Bronchial epithelial cell (primary cell): Measurements from ENCODE around the gene KLHDC10. TPM values are rescaled to one million over a fixed set of nuclear protein-coding genes. Genes with fewer than 3 reads are reported as not detected.
"Not testable (repeated sequence)": the region's sequence is repeated elsewhere in the genome, so short reads cannot be mapped to it uniquely, and the experiment has no call there.

Experiments
- DNase-seq: peaks from one replicate; pipeline ENCODE4 v3.0.0-alpha.2; 2010; ENCODE audit warnings: low read depth
- FAIRE-seq: peaks from 2 replicates; lab custom pipeline; 2011; peaks lifted over from hg19 to GRCh38; lab: Jason Lieb, UNC
- H3K27me3 ChIP-seq: 2 replicates; pipeline ENCODE4 v1.5.1; 2011; ENCODE audit warnings: low read length; ENCODE audit not compliant: control insufficient read depth, insufficient read depth
- H3K36me3 ChIP-seq: 2 replicates; pipeline ENCODE4 v1.5.1; 2011; ENCODE audit warnings: low read length; ENCODE audit not compliant: control insufficient read depth, insufficient read depth
- H3K4me3 ChIP-seq: 2 replicates; pipeline ENCODE4 v1.5.1; 2011; ENCODE audit warnings: mild to moderate bottlenecking, low read depth, low read length, control low read depth
- total RNA-seq: library from RNA; depleted of rRNA; stranded (reverse); fragments of >200 nt; gene quantifications from 2 replicates; pipeline ENCODE4 v1.2.1, GENCODE V29; 2014
- TF ChIP-seq, protein P1 (sequence below): IDR thresholded peaks from 2 replicates; pipeline ENCODE4 v1.5.1; 2011; ENCODE audit warnings: mild to moderate bottlenecking, moderate library complexity, low read length, control low read depth, inconsistent platforms; ENCODE audit not compliant: insufficient read depth, severe bottlenecking

KLHDC10 gene
- total RNA-seq, 1 donor from 2014 or later: 21.3 TPM

DNA sequence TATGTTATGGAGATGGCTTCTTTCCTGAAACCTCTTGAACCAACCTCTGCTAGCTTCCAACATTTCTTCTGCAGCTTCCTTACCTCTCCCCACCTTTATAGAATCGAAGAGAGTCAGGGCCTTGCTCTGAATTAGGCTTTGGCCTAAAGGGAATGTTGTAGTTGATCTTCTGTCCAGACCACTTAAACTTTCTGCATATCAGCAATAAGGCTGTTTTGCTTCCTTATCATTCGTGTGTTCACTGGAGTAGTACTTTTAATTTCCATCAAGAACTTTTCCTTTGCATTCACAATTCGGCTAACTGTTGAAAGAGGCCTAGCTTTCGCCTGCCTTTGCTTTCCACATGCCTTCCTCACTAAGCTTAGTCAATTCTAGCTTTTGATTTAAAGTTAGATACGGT is 48.0 kb downstream of the KLHDC10 start:
- DNase-seq (no peak), FAIRE-seq (no peak)
- peaks cover 6% of the 10 kb centered on the region for H3K36me3 ChIP-seq
- no peaks in the 10 kb centered on the region for H3K27me3 ChIP-seq
- H3K4me3 ChIP-seq: no peak overlapping the region
- TF ChIP-seq, protein P1, sequence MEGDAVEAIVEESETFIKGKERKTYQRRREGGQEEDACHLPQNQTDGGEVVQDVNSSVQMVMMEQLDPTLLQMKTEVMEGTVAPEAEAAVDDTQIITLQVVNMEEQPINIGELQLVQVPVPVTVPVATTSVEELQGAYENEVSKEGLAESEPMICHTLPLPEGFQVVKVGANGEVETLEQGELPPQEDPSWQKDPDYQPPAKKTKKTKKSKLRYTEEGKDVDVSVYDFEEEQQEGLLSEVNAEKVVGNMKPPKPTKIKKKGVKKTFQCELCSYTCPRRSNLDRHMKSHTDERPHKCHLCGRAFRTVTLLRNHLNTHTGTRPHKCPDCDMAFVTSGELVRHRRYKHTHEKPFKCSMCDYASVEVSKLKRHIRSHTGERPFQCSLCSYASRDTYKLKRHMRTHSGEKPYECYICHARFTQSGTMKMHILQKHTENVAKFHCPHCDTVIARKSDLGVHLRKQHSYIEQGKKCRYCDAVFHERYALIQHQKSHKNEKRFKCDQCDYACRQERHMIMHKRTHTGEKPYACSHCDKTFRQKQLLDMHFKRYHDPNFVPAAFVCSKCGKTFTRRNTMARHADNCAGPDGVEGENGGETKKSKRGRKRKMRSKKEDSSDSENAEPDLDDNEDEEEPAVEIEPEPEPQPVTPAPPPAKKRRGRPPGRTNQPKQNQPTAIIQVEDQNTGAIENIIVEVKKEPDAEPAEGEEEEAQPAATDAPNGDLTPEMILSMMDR: no peak

DNA sequence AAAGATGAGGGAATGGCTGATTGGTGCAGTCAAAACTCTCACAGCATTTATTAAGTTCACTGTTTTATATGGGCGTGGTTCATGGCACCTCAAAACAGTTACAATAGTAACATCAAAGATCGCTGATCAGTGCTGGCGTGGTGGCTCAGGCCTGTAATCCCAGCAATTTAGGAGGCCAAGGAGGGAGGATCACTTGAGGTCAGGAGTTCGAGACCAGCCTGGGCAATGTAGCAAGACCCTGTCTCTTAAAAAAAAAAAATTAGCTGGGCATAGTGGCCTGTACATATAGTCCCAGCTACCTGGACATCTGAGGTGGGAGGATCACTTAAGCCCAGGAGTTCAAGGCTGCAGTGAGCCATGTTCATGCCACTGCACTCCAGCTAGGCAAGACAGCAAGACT is 48.5 kb downstream of the KLHDC10 start:
- FAIRE-seq: no peak
- TF ChIP-seq, protein P1: no peak

DNA sequence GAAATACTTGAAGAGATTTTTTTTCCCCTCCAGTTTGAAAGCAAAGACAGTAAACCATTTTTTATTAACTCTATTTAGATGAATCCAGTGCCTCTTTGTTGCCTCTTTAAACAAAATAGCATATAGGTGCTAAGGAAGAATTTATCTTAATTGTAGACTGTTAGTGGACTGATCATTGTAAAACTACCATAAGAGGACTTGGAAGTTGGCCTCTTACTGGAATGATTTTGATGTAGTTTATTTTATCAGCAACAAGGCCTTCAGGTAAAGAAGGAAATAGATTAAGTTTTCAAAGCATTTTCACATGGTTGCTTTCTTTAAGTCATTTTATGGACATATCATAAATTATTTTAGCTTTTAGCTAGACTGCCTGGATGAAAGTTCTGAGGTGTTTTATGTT is 53.2 kb downstream of the KLHDC10 start:
- H3K27me3 ChIP-seq: no peaks in the 10 kb centered on the region
- H3K36me3 ChIP-seq: peaks cover 6% of the 10 kb centered on the region
- FAIRE-seq: no peak
- no peak for DNase-seq
- H3K4me3 ChIP-seq: no peak overlapping the region
- TF ChIP-seq, protein P1: no peak

More for the DNA sequence above, 48.5 kb downstream of the KLHDC10 start:
- no peak for DNase-seq
- Histone ChIP-seq H3K4me3 (no peak overlapping the region), H3K27me3 (no peaks in the 10 kb centered on the region), H3K36me3 (peaks cover 6% of the 10 kb centered on the region)

DNA sequence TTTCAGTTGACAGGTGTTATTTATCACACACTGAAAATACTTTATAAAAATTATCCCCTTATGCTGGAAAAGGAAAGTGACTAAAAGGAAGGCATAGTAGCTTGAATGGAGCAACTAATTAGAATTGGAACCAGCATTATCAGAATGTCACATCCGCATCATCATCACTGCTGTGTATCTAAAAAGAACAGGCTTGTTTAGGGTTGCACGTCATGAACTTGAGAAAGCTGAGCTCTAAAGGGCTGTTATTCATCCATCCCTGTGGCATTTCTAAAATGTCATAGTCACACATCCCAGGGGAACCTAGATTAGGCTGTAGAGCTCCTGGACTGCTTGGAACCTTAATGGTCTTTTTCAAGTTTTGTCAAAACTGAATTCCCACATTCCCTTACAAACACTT is 54.4 kb downstream of the KLHDC10 start:
- DNase-seq (no peak), FAIRE-seq (no peak)
- Histone ChIP-seq H3K27me3 (no peaks in the 10 kb centered on the region), H3K36me3 (peaks cover 11% of the 10 kb centered on the region), H3K4me3 (no peak overlapping the region)
- TF ChIP-seq, protein P1: no peak

DNA sequence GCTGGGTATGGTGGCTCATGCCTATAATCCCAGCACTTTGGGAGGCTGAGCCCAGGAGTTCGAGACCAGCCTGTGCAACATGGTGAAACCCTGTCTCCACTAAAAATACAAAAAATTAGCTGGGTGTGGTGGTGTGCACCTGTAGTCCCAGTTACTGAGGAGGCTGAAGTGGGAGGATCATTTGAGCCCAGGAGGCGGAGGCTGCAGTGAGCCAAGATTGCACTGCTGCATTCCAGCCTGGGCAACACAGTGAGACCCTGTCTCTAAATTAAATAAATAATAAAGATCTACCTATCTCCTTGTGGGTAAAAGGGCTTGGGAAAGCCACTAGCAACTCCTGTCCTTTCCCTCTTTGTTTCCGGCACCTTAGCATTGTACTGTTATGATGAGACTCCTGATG is 56.5 kb downstream of the KLHDC10 start:
- not testable (repeated sequence) for FAIRE-seq, H3K4me3 ChIP-seq, DNase-seq, H3K27me3 ChIP-seq
- peaks cover 14% of the 10 kb centered on the region for H3K36me3 ChIP-seq

DNA sequence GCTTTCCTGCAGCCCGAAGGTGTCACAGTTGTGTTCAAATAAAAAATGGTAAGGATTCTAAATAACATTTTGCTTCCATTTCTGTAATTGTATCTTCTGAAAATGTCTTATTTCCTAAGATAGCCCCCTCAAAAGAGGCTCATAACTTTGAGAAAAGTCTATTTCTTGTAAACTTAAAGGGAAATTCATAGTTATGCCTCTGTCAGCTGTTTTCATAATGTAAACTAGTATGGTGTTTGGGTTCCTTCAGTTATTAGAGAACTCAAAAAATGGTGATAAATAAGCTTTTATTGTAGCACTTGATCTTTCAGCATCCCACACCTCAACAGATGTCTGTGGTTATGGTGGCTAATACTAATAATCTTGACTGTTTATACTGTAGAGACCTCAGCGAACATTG is 57.1 kb downstream of the KLHDC10 start:
- Histone ChIP-seq H3K27me3 (no peaks in the 10 kb centered on the region), H3K4me3 (no peak overlapping the region), H3K36me3 (peaks cover 14% of the 10 kb centered on the region)
- DNase-seq (no peak), FAIRE-seq (no peak)
- TF ChIP-seq, protein P1: no peak
